Measurements from ENCODE around the gene B4GAT1. TPM values are rescaled to one million over a fixed set of nuclear protein-coding genes. Genes with fewer than 3 reads are reported as not detected.
"Not testable (repeated sequence)": the region's sequence is repeated elsewhere in the genome, so short reads cannot be mapped to it uniquely, and the experiment has no call there.

B4GAT1 gene
- total RNA-seq, 1 donor from 2014 or later: 31.0 TPM

DNA sequence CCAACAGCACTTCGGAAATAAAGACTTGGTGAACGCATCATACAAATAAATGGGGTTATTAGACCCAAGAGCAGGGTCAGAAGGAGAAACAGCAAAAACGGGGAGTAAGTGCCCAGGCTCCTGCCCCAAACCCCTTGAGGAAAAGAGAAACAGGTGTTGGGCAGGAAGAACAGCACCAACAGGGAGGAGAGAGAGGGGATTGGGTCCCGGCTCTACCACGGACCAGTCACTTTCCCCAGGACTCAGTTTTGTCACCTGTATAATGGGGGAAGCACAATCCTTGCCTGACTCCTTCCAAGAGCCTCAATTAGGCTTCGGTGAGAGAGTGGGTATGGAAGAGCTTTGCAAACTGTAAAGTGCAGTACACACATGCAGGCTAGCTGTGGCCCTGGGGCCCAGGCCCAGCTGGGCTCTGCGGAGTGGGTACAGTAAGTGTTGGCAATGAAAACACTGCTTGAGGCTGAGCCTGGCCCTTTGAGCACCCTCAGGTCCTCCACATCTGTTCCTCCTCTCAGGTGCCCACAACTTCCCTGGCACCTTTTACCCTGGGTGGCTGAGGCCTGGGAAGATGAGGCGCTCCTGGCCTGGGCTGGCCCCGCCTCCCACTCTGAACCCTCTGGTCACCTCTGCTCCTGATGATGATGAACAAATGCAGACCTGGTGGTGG lies 15.2 kb upstream of the B4GAT1 start:
- no peak overlapping the region for H3K27ac Mint-ChIP-seq (ENCODE audit: unreplicated experiment)

DNA sequence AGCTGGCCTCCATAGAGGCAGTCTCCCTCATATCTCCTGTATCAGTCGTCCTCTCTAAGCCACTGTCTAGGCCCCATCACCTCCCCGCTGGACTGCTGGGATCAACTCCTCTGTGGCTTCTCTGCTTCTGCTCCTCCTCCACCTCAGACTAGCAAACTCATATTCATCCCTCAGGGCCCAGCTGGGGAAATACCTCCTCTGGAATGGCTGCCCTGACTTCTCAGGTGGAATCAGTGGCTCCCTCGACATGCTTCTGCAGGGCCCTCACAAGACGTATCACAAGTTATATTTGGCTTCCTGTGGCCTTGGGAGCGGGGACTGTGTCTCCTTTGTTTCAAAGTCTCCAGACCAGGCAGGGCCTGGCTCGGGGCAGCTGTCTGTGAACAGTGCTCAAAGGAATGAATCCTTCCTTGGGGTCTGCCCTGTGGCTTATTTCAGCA lies 14.1 kb upstream of the B4GAT1 start:
- TF ChIP-seq, protein P1, sequence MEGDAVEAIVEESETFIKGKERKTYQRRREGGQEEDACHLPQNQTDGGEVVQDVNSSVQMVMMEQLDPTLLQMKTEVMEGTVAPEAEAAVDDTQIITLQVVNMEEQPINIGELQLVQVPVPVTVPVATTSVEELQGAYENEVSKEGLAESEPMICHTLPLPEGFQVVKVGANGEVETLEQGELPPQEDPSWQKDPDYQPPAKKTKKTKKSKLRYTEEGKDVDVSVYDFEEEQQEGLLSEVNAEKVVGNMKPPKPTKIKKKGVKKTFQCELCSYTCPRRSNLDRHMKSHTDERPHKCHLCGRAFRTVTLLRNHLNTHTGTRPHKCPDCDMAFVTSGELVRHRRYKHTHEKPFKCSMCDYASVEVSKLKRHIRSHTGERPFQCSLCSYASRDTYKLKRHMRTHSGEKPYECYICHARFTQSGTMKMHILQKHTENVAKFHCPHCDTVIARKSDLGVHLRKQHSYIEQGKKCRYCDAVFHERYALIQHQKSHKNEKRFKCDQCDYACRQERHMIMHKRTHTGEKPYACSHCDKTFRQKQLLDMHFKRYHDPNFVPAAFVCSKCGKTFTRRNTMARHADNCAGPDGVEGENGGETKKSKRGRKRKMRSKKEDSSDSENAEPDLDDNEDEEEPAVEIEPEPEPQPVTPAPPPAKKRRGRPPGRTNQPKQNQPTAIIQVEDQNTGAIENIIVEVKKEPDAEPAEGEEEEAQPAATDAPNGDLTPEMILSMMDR (IDR thresholded peaks at IDR 0.05): no peak
- Mint-ChIP-seq H3K27ac (ENCODE audit: unreplicated experiment) (no peak overlapping the region), H3K4me1 (ENCODE audit: unreplicated experiment) (no peaks in the 10 kb centered on the region), H3K9me3 (ENCODE audit: unreplicated experiment) (no peaks in the 10 kb centered on the region), H3K27me3 (ENCODE audit: unreplicated experiment) (no peaks in the 10 kb centered on the region), H3K4me3 (ENCODE audit: unreplicated experiment) (no peak overlapping the region), H3K36me3 (ENCODE audit: unreplicated experiment) (peaks cover 4% of the 10 kb centered on the region)
- DNase-seq (ENCODE audit: extremely low spot score, unreplicated experiment): no peak

More for the DNA sequence above, 15.2 kb upstream of the B4GAT1 start:
- Mint-ChIP-seq H3K9me3 (ENCODE audit: unreplicated experiment) (no peaks in the 10 kb centered on the region), H3K4me1 (ENCODE audit: unreplicated experiment) (no peaks in the 10 kb centered on the region), H3K36me3 (ENCODE audit: unreplicated experiment) (peaks cover 4% of the 10 kb centered on the region), H3K27me3 (ENCODE audit: unreplicated experiment) (no peaks in the 10 kb centered on the region), H3K4me3 (ENCODE audit: unreplicated experiment) (no peak overlapping the region)
- TF ChIP-seq, protein P1 (IDR thresholded peaks at IDR 0.05): no peak
- no peak for DNase-seq (ENCODE audit: extremely low spot score, unreplicated experiment)

DNA sequence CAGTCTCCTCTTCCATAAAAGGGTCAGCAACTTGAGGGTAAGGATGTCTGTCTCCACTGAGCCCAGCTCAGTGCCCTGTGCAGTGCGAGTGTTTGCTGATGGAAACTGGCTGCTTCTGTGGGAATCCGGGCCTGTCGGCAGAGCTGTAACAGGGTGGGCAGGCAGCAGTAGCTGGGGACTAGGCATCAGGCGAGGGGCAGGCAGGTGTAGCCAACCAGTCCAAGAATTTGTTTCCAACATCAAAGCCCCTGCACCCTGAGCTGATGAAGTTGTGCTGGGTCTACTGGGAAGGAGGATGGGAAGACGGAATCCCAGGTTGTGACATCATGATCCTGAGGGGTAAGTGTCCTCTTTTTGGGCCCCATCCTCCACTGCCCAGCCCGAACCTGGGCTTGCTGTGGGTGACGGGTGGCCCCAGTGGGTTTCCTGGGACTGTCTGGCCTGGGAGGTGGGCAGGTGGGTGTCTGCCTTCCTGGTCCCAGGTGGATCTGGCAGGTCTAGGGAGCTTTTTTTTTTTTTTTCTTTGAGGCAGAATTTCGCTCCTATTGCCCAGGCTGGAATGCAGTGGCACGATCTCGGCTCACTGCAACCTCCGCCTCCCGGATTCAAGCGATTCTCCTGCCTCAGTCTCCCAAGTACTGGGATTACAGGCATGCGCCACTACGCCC lies 13.1 kb upstream of the B4GAT1 start:
- H3K27me3 Mint-ChIP-seq (ENCODE audit: unreplicated experiment): no peaks in the 10 kb centered on the region
- H3K4me1 Mint-ChIP-seq (ENCODE audit: unreplicated experiment): no peaks in the 10 kb centered on the region
- no peaks in the 10 kb centered on the region for H3K9me3 Mint-ChIP-seq (ENCODE audit: unreplicated experiment)
- no peak for DNase-seq (ENCODE audit: extremely low spot score, unreplicated experiment)
- TF ChIP-seq, protein P1 (IDR thresholded peaks at IDR 0.05): no peak
- no peak overlapping the region for H3K27ac Mint-ChIP-seq (ENCODE audit: unreplicated experiment)
- H3K36me3 Mint-ChIP-seq (ENCODE audit: unreplicated experiment): peaks cover 7% of the 10 kb centered on the region
- no peak overlapping the region for H3K4me3 Mint-ChIP-seq (ENCODE audit: unreplicated experiment)

DNA sequence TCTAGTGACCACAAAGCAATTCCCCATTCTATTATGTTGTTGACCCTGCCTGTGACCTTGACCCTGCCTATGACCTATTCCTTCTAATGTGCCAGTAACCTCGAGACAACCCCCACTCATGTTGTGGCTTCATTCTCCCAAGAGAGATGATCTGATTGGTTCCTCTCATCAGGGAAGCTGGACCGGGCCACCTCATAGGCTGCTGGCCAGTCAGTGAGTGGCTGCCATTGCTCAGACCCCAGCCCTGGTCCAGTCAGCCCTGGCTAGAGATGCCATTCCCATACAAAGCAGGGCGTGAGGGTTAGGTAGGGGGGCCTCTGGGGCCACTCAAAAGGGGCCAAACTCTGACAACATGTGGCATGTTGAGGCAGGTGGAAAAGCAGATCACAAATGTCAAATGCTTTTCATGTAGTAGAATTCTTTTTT lies 12.2 kb upstream of the B4GAT1 start:
- Mint-ChIP-seq H3K4me1 (ENCODE audit: unreplicated experiment) (no peaks in the 10 kb centered on the region), H3K36me3 (ENCODE audit: unreplicated experiment) (peaks cover 7% of the 10 kb centered on the region), H3K4me3 (ENCODE audit: unreplicated experiment) (no peak overlapping the region), H3K27me3 (ENCODE audit: unreplicated experiment) (no peaks in the 10 kb centered on the region), H3K9me3 (ENCODE audit: unreplicated experiment) (no peaks in the 10 kb centered on the region), H3K27ac (ENCODE audit: unreplicated experiment) (no peak overlapping the region)
- TF ChIP-seq, protein P1 (IDR thresholded peaks at IDR 0.05): no peak
- no peak for DNase-seq (ENCODE audit: extremely low spot score, unreplicated experiment)

DNA sequence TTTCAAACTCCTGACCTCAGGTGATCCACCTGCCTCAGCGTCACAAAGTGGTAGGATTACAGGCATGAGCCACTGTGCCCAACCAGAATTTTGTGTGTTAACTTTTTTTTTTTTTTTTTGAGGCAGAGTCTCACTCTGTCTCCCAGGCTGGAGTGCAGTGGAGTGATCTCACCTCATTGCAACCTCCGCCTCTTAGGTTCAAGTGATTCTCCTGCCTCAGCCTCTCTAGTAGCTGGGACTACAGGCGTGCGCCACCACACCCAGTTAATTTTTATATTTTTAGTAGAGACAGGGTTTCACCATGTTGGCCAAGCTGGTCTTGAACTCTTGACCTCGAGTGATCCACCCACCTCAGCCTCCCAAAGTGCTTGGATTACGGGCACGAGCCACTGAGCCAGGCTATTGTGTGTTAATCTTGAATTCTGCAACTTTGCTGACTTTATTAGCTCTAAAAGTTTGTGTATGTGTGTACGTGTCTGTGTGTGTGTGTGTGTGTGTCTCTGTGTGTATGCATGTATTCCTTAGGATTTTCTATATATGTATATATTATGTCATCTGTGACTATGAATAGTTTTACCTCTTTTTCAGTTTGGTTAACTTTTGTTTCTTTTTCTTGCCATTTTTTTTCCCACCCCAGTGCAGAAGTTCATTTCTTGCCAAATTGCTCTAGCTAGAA lies 3.3 kb upstream of the B4GAT1 start:
- not testable (repeated sequence) for H3K4me3 Mint-ChIP-seq (ENCODE audit: unreplicated experiment); H3K36me3 Mint-ChIP-seq (ENCODE audit: unreplicated experiment); H3K27me3 Mint-ChIP-seq (ENCODE audit: unreplicated experiment); DNase-seq (ENCODE audit: extremely low spot score, unreplicated experiment); H3K27ac Mint-ChIP-seq (ENCODE audit: unreplicated experiment); H3K9me3 Mint-ChIP-seq (ENCODE audit: unreplicated experiment)
- H3K4me1 Mint-ChIP-seq (ENCODE audit: unreplicated experiment): peaks cover 25% of the 10 kb centered on the region
